SW480 (cell line): Measurements from ENCODE around the gene MAP4K3.
"Not testable (repeated sequence)": the region's sequence is repeated elsewhere in the genome, so short reads cannot be mapped to it uniquely, and the experiment has no call there.

Source experiments
- DNase-seq: peaks from one replicate; pipeline ENCODE4 v3.0.0-alpha.2; 2016; ENCODE audit warnings: low spot score

Gene MAP4K3

GRCh38 chr2:39370101-39370500, 67.0 kb downstream of the MAP4K3 start:
- no peak for DNase-seq

- DNase-seq: no peak
Measured at GRCh38 chr2:39368846-39369245, 68.2 kb downstream of the MAP4K3 start.

GRCh38 chr2:39368376-39368775, 68.7 kb downstream of the MAP4K3 start:
- no peak for DNase-seq

GRCh38 chr2:39362595-39362994, 74.5 kb downstream of the MAP4K3 start:
- DNase-seq: no peak

GRCh38 chr2:39361511-39361910, 75.6 kb downstream of the MAP4K3 start:
- DNase-seq: no peak

- not testable (repeated sequence) for DNase-seq
Measured at GRCh38 chr2:39360342-39360741, 76.7 kb downstream of the MAP4K3 start.

- no peak for DNase-seq
Measured at GRCh38 chr2:39359453-39360038, 77.5 kb downstream of the MAP4K3 start.

GRCh38 chr2:39356922-39357639, 80.0 kb downstream of the MAP4K3 start:
- DNase-seq: no peak

- DNase-seq: no peak
Measured at GRCh38 chr2:39350658-39351057, 86.4 kb downstream of the MAP4K3 start.

GRCh38 chr2:39338502-39338901, 98.6 kb downstream of the MAP4K3 start:
- DNase-seq: no peak

GRCh38 chr2:39335930-39336329, 101.2 kb downstream of the MAP4K3 start:
- DNase-seq: no peak

GRCh38 chr2:39334978-39335377, 102.1 kb downstream of the MAP4K3 start:
- DNase-seq: no peak

GRCh38 chr2:39334529-39334928, 102.6 kb downstream of the MAP4K3 start:
- no peak for DNase-seq

- no peak for DNase-seq
Measured at GRCh38 chr2:39326644-39327043, 110.4 kb downstream of the MAP4K3 start.

- DNase-seq: no peak
Measured at GRCh38 chr2:39325966-39326365, 111.1 kb downstream of the MAP4K3 start.

- DNase-seq: not testable (repeated sequence)
Measured at GRCh38 chr2:39321056-39322035, 115.7 kb downstream of the MAP4K3 start.

GRCh38 chr2:39320162-39320561, 116.9 kb downstream of the MAP4K3 start:
- no peak for DNase-seq

- no peak for DNase-seq
Measured at GRCh38 chr2:39313575-39313974, 123.5 kb downstream of the MAP4K3 start.

- DNase-seq: no peak
Measured at GRCh38 chr2:39311469-39311868, 125.6 kb downstream of the MAP4K3 start.

GRCh38 chr2:39308778-39309177, 128.3 kb downstream of the MAP4K3 start:
- no peak for DNase-seq

GRCh38 chr2:39306626-39307025, 130.5 kb downstream of the MAP4K3 start:
- no peak for DNase-seq

- DNase-seq: no peak
Measured at GRCh38 chr2:39304729-39305128, 132.4 kb downstream of the MAP4K3 start.

- DNase-seq: no peak
Measured at GRCh38 chr2:39304200-39304599, 132.9 kb downstream of the MAP4K3 start.
